ENCODE data around the gene ATXN7L1. TPM values are rescaled to one million over a fixed set of nuclear protein-coding genes. Genes with fewer than 3 reads are reported as not detected.

ATXN7L1 gene
- total RNA-seq, 4 donors from 2014 or later: 8.1 to 13.5 (median 9.1) TPM

DNA sequence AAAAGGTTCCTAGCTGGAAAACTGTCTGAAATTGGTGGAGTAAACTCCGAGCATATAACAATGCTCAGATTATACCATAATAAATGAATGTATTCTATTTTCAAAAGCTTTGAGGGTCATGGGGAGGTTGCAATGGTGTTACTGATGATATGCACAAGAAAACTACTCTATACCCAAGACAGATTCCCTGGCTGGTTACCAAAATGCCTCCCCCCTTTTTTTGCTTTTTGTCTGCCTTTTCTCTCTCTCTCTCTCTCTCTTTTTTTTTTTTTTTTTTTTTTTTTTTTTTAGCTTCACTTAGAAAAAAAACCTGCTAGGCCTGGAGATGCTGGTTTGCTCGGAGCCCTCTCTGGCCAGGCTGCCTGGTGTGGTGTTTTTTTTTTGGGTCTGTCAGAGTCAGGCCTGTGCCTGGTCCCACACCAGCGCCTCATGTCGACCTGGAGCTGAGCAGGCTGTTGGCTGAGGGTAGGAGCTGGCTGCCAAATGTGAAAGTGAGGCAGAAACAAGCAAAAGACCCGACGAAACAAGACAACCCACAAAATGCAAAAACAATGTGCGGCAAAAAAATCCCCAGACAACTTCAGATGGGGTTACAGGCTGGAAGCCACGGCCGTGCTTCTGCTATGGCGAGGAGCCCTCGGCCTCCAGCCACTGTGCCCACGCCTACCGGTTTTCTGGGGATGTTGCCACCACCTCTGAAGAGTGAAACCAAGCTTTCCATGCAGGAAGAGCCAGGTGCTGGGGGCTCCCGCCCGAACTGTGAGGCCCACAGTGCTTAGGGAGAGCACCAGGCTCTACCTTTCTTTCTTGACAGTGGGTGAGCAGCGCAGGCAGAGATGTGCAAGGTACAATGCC is 235.2 kb downstream of the ATXN7L1 start:
- intact Hi-C loops (cut with DNase I; ENCODE audit: low total_unique reads): no loop called here
- WGBS, 2 donors: 77 to 82% methylated on average over 16 of the region's 16 CpGs
- no peak for DNase-seq (ENCODE audit: low spot score in 2 of 2)
- TF ChIP-seq POLR2A (IDR thresholded peaks at IDR 0.05): no peak
- TF ChIP-seq, protein P1, sequence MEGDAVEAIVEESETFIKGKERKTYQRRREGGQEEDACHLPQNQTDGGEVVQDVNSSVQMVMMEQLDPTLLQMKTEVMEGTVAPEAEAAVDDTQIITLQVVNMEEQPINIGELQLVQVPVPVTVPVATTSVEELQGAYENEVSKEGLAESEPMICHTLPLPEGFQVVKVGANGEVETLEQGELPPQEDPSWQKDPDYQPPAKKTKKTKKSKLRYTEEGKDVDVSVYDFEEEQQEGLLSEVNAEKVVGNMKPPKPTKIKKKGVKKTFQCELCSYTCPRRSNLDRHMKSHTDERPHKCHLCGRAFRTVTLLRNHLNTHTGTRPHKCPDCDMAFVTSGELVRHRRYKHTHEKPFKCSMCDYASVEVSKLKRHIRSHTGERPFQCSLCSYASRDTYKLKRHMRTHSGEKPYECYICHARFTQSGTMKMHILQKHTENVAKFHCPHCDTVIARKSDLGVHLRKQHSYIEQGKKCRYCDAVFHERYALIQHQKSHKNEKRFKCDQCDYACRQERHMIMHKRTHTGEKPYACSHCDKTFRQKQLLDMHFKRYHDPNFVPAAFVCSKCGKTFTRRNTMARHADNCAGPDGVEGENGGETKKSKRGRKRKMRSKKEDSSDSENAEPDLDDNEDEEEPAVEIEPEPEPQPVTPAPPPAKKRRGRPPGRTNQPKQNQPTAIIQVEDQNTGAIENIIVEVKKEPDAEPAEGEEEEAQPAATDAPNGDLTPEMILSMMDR (IDR thresholded peaks at IDR 0.05): no peak
- H3K4me3 ChIP-seq (ENCODE audit: low read depth, poor library complexity, severe bottlenecking): no peak overlapping the region

DNA sequence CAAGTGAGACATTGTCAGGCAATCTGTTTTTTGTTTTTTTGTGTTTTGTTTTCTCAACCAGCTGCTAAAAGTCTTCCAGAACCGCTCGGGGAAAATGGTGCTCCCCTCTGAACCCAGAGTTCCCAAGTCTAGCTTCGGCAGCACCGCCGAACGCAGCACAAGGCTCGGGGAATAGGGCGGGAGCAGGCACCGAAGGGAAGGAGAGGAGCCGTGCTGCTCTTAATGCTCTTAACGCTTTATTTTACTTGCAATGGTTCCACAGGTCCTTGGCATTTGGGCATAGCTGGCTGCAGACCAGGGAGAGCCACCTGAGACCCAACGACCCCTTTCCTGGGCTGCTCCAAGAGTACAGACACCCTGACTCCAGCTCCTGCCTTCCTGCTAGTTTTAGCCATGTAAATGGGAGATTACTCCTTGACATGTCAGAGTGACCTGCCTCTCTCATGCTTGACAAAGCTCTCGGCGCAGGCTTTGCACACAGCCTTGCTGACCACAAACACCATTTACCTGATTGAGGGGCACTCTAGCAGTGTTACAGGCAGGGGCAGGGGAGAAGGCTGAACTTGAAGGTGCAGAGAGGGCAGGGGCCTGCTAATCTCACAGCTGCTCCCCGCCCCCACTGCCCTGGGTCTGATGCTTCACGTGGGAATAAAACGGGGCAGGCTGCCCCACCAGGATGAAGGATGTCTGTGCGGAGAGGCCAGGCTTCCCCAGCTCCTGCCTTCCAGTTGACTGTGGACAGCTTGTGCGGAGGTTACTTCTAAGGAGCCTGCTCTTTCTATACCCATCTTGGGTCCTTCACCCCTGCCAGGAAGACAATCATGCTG is 236.5 kb downstream of the ATXN7L1 start:
- no peak for TF ChIP-seq POLR2A (IDR thresholded peaks at IDR 0.05)
- TF ChIP-seq, protein P1 (IDR thresholded peaks at IDR 0.05): no peak
- 88 to 91% methylated on average over 19 of the region's 19 CpGs for WGBS, 2 donors
- no peak overlapping the region for H3K4me3 ChIP-seq (ENCODE audit: low read depth, poor library complexity, severe bottlenecking)
- intact Hi-C loops (cut with DNase I; ENCODE audit: low total_unique reads): no loop called here
- no peak for DNase-seq (ENCODE audit: low spot score in 2 of 2)

DNA sequence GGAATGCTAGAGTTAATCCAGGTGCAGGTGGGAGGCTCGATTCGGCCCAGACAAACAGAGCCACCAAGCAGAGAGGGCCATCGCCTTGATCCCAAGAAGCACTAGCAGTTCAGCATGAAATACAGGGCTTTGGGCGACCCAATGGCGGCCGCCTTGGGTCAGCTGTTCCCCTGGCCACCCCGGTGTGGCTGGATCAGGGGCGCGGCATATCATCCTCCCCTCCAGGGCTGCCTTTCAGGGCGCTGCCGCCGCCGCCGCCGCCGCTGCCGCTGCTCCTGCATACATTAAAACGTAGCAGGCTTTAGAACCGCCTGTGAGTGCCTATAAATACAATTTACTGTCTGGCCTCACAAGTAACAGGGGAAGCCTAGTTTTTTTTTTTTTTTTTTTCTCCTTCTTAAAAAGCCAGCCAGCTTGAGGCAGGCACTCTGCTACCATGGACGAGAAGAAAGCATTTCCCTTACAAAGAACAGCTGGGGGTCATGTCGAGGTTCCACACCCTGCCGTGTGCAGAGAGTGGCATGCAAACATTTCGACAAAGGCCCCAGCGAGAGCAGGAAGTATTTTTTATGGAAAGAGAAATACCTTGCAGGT is 237.4 kb downstream of the ATXN7L1 start:
- WGBS, 2 donors: 72 to 81% methylated on average over 24 of the region's 24 CpGs
- TF ChIP-seq, protein P1 (IDR thresholded peaks at IDR 0.05): no peak
- no peak for TF ChIP-seq POLR2A (IDR thresholded peaks at IDR 0.05)
- no peak overlapping the region for H3K4me3 ChIP-seq (ENCODE audit: low read depth, poor library complexity, severe bottlenecking)
- intact Hi-C loops (cut with DNase I; ENCODE audit: low total_unique reads): no loop called here
- DNase-seq (ENCODE audit: low spot score in 2 of 2): no peak

DNA sequence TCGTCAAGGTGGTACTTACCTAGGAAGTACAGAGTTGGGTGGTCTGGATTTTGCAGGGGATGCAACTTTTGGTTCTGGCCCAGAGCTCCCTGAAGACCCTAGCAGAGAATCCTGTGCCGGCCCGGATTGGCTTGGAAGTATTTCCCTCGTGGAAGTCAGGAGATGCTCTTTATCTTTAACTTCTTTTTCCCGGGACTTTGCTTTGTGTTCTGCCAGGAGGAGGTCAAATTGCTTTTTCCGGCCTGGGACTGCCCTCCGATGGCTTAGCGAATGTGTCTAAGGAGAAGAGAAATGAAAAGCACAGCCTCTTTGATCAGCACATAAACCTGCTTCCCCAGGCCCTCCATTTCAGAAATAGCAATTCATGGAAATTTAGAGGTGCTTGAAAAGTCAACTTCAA is 238.1 kb downstream of the ATXN7L1 start:
- intact Hi-C loops (cut with DNase I; ENCODE audit: low total_unique reads): no loop called here
- DNase-seq (ENCODE audit: low spot score in 2 of 2): no peak
- no peak for TF ChIP-seq POLR2A (IDR thresholded peaks at IDR 0.05)
- TF ChIP-seq, protein P1 (IDR thresholded peaks at IDR 0.05): no peak
- H3K4me3 ChIP-seq (ENCODE audit: low read depth, poor library complexity, severe bottlenecking): no peak overlapping the region
- WGBS, 2 donors: 88 to 90% methylated on average over 8 of the region's 8 CpGs

DNA sequence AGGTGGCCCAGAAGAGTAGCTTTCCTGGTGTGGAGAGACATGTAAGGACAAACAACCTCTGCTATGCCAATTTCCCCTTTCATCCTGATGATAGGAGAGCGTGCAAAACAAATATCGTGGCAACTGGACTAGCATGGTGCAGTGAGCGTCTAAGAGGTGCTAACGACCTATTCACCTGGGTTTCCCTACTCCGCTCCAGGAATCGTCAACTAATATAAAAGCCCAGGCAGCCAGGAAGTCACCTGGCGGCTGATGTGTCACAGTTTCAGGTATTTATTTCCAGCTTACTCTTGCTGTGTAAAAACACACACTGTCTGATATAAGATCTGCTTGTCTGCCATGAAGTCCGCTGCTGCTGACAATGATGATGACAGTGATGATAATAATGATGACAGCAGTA is 238.6 kb downstream of the ATXN7L1 start:
- 86 to 93% methylated on average over 8 of the region's 8 CpGs for WGBS, 2 donors
- intact Hi-C loops (cut with DNase I; ENCODE audit: low total_unique reads): no loop called here
- TF ChIP-seq POLR2A (IDR thresholded peaks at IDR 0.05): no peak
- TF ChIP-seq, protein P1 (IDR thresholded peaks at IDR 0.05): no peak
- DNase-seq (ENCODE audit: low spot score in 2 of 2): no peak
- H3K4me3 ChIP-seq (ENCODE audit: low read depth, poor library complexity, severe bottlenecking): no peak overlapping the region
